ENCODE measurements around the gene STUB1. TPM values are rescaled to one million over a fixed set of nuclear protein-coding genes. Genes with fewer than 3 reads are reported as not detected.

Gene STUB1
- total RNA-seq, 1 experiment from 2014 or later = 102 TPM

GRCh38 chr16:651844-652243 lies 28.4 kb upstream of the STUB1 start:
- no peak overlapping the region for H2BK5ac ChIP-seq (ENCODE audit: insufficient read length, low read length)
- H3K56ac ChIP-seq (ENCODE audit: insufficient read length, low read depth, low read length) = no peak overlapping the region
- peaks cover 0 to 9% of the 10 kb centered on the region in 2 experiments; a peak in 2 of 4 replicates for H3K4me1 Mint-ChIP-seq
- no peak for DNase-seq
- no peak overlapping the region for H3K18ac ChIP-seq (ENCODE audit: insufficient read length, low read depth, low read length)
- H3K14ac ChIP-seq (ENCODE audit: insufficient read depth, low read length) = no peak overlapping the region
- H2AK5ac ChIP-seq (ENCODE audit: insufficient read length, low read length) = no peak overlapping the region
- no CpG with 5 or more reads among the region's 22 CpGs for WGBS (ENCODE audit: extremely low coverage, insufficient read length, low lambda C conversion rate)
- no peak overlapping the region for H3K4ac ChIP-seq (ENCODE audit: low read depth, low read length)
- no peaks in the 10 kb centered on the region for H3K27me3 Mint-ChIP-seq (ENCODE audit: low read depth)
- H4K20me1 ChIP-seq (ENCODE audit: control insufficient read depth, insufficient read depth, insufficient read length) = no peaks in the 10 kb centered on the region
- no peak overlapping the region for H3K27ac ChIP-seq (ENCODE audit: insufficient read length, low read depth, low read length)
- H2AFZ ChIP-seq (ENCODE audit: low read length) = no peak overlapping the region
- H3K9ac ChIP-seq (ENCODE audit: extremely low read depth, insufficient read length, low read length) = no peak overlapping the region
- H3K9me3 ChIP-seq (ENCODE audit: control insufficient read depth, low read depth, low read length) = no peaks in the 10 kb centered on the region
- no peaks in the 10 kb centered on the region for H3K9me3 Mint-ChIP-seq
- no peaks in the 10 kb centered on the region for H3K27me3 ChIP-seq (ENCODE audit: insufficient read depth, low read length)
- no peaks in the 10 kb centered on the region for H3K79me2 ChIP-seq (ENCODE audit: insufficient read depth, low read length)
- H2BK15ac ChIP-seq (ENCODE audit: low read depth, low read length) = no peak overlapping the region
- H2BK120ac ChIP-seq (ENCODE audit: low read depth, low read length, poor library complexity, severe bottlenecking) = no peak overlapping the region
- no peak overlapping the region for H4K5ac ChIP-seq (ENCODE audit: insufficient read length, low read depth, low read length)
- no peaks in the 10 kb centered on the region for H3K79me1 ChIP-seq (ENCODE audit: insufficient read depth, low read depth, low read length, poor library complexity, severe bottlenecking)
- no peaks in the 10 kb centered on the region; a peak in 1 of 7 replicates for H3K36me3 Mint-ChIP-seq (ENCODE audit: insufficient read depth in 1 of 3, low read depth in 3 of 3)
- no peak overlapping the region for H3K23ac ChIP-seq (ENCODE audit: insufficient read length, low read depth, low read length)
- no peak overlapping the region for H2BK12ac ChIP-seq (ENCODE audit: insufficient read length, low read depth, low read length)
- no peak overlapping the region for H4K8ac ChIP-seq (replicated peaks; ENCODE audit: insufficient read length, low read depth, low read length)
- no peak overlapping the region for H4K91ac ChIP-seq (ENCODE audit: insufficient read length, low read depth, low read length)
- no peaks in the 10 kb centered on the region for H3K4me1 ChIP-seq (ENCODE audit: insufficient read depth, low read length)
- H3K27ac Mint-ChIP-seq = no peak overlapping the region
- no peak overlapping the region for H3K4me2 ChIP-seq (ENCODE audit: insufficient read depth, insufficient read length, low read length)
- H2BK20ac ChIP-seq (ENCODE audit: low read depth, low read length, poor library complexity, severe bottlenecking) = no peak overlapping the region
- H3K23me2 ChIP-seq (ENCODE audit: insufficient read length, low read depth, low read length, poor library complexity, severe bottlenecking) = peaks cover 9% of the 10 kb centered on the region
- H3T11ph ChIP-seq (ENCODE audit: low read length) = no peak overlapping the region
- no peak for TF ChIP-seq CTCF (conservative IDR thresholded peaks at IDR 0.05)
- no peak overlapping the region; a peak in 1 of 5 replicates for H3K4me3 Mint-ChIP-seq

Data from H9 (cell line).